Smooth muscle cell of the brain vasculature (primary cell): ENCODE measurements around the gene SLFN13.
"Not testable (repeated sequence)": the region's sequence is repeated elsewhere in the genome, so short reads cannot be mapped to it uniquely, and the experiment has no call there.

Experiments used
- DNase-seq: peaks from one replicate; pipeline ENCODE4 v3.0.0-alpha.2; 2012; ENCODE audit warnings: low read depth, low spot score

SLFN13 gene, protein sequence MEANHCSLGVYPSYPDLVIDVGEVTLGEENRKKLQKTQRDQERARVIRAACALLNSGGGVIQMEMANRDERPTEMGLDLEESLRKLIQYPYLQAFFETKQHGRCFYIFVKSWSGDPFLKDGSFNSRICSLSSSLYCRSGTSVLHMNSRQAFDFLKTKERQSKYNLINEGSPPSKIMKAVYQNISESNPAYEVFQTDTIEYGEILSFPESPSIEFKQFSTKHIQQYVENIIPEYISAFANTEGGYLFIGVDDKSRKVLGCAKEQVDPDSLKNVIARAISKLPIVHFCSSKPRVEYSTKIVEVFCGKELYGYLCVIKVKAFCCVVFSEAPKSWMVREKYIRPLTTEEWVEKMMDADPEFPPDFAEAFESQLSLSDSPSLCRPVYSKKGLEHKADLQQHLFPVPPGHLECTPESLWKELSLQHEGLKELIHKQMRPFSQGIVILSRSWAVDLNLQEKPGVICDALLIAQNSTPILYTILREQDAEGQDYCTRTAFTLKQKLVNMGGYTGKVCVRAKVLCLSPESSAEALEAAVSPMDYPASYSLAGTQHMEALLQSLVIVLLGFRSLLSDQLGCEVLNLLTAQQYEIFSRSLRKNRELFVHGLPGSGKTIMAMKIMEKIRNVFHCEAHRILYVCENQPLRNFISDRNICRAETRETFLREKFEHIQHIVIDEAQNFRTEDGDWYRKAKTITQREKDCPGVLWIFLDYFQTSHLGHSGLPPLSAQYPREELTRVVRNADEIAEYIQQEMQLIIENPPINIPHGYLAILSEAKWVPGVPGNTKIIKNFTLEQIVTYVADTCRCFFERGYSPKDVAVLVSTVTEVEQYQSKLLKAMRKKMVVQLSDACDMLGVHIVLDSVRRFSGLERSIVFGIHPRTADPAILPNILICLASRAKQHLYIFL

DNA sequence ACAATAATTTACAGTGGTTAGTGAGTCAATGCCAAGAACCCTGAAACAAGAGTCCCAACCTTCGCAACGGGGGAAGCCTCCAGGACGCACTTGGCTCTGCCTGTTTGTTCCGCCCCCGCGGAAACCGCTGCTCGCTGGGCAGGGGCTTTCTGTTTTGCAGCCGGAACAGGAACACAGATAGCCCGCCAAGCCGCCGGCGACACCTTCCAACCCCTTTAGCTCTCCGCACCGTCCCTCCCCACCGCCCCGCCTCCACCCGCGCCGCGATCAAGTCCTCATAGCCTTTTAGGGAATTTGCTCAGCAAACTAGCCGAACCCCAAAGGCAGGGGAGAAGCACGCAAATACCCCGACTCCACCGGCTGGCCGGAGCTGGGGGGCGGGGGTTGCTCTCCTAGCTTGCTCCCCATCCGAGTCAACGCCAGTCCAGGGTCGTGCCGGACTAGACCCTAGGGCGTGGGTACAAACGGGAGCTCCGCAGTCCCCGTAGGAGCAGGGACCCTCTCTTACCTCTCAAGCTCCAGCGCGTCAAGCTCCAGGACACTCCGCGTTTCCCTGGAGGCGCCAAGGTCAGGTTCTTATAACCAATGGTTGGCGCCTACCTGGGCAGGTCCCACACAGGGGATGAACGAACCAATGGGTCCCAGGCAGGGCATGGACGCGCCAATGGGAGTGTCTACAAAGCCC is at the start of gene SLFN13:
Gene SLFN13, minus strand, starts transcription at position 553 of the 685 bp plus-strand sequence. CDS start 3,086 bp downstream, outside the sequence.
- DNase-seq = no peak

DNA sequence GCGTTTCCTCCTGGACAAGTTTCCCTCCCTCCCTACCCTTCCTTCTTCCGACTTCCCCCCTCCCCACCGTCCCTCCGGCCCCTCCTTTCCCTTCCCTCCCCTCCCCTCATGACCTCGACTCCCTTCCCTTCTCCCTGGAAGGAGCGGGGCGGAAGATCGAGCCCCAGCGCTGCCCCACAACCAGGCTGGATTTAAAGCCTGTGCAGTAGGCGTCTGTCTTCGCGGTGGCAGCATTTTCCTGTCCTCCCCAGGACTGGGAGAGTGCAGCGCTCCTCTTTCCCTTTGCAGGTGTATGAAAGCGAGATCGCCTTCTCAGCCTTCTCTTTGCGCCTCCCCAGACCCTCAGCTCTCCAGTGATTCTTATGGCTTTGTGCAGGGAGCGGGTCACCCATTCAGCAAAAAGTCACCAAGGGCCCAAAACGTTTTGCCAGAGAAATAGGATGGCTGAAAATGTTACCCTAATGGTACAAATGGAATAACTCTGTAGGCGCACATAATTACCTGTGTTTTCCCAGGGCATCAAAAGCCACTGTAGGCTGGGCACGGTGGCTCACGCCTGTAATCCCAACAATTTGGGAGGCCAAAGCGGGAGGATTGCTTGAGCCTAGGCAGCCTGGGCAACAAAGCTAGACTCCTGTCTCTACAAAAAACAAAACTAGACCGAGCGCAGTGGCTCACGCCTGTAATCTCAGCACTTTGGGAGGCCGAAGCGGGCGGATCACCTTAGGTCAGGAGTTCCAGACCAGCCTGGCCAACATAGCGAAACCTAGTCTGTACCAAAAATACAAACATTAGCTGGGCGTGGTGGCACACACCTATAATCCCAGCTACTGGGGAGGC is 48.1 kb upstream of the SLFN13 start:
- no peak for DNase-seq

DNA sequence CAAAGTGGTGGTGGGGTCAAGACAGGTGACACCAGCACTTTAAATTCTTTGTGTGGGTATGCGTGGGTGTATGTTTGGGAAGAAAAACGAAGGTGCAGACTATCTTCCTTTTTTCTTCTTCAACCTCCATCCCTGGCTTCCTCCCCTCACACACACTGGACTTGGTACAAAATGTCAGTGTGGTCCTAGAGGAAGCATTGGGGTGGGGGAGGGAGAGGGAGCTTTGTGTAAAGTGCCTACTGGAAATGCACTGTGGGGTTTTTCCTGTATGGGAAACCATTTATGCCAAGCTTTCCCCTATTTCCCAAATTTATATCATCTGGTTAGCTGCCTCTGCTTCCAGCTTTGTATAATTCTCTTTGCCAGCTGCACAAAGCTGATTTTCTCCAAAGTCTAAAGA is 44.5 kb upstream of the SLFN13 start:
- DNase-seq = no peak

DNA sequence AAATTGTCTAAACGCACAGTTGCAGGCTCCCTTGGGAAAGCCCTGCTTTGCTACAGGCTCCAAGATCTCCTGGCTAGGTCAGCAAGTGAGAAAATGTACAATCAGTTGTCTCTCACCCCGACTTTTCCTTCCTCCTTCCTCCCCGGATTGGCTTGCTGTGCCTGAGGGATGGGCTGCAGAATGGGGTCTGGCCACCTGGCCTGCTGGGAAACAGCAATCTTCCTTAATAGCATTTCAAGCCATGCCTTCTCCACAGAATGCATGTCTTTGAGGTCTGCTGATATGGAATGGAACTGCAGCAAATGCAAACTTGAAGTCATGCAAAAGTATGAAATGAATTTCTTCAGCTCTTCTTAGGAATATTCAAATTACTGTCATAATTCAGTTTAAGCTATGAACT is 42.9 kb upstream of the SLFN13 start:
- no peak for DNase-seq

DNA sequence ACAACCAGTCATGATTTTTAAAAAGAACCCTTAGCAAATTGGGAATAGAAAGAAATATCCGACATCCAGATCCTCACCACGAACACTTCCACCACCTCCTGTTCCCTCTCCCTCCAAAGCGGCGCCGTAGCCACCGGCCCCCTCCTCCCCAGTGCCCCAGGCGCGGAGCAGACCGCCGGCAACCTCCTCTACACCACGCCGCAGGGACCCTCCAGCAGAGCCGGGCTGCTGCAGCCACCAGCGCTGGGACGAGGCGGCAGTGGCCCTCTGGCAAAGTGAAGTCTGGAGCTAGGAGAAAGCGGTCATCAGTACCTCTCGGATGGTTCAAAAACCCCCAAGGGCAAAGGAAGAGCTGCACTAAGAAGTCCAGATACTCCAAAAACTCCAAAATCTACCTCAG is 41.4 kb upstream of the SLFN13 start:
- DNase-seq = no peak

DNA sequence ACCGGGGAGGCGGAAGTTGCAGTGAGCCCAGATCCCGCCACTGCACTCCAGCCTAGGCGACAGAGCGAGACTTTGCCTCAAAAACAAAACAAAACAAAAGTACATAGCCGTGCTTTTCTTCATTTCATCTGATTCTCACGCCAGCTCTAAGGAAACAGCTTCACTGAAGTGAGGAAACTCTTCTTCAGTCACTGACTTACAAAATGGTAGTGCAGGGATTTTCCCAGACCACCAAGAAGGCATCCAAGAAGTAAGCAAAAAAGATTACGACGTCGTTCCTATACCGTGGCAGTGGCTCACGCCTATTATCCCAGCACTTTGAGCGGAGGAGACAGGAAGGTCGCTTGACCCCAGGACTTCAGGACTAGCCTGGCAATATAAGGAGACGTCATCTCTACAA is 40.4 kb upstream of the SLFN13 start:
- DNase-seq = no peak

DNA sequence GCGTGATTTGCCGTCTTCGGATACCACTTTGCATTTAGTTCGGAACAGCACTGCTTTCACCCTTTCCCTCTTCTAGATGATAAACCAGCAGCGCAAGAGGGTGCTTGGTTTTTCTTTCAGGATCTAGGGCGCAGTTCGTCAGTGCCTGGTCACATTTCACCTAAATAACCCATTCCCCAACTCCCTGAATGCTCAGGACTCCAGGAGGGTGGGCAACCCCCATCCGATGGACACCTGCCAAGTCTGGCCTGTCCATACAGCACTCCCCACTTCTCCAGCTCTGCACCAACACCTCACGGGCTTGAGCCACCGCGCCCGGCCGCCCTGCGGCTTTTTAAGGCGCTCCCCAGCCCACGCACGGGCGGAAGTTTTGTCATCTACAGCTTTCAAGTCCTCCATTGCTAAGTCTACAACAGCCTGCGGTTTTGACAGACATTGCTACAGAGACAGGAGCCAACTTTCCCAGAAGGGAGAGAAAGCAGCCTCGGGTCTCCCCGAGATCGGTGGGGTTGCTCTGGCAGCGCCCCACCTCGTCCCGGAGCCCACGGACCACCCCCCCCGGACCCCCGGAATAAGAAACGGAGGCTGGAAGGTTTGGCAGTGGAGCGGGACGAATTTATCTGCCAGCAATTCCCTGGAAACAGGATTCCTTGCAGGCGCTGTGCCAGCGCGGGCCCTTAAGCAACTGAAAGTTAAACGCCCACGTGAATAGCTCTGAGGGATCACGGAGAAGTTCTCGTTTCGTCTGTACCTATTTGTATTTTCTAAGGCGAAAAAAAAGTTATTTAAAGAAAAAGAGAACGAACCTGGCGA is 38.6 kb upstream of the SLFN13 start:
- DNase-seq = no peak

DNA sequence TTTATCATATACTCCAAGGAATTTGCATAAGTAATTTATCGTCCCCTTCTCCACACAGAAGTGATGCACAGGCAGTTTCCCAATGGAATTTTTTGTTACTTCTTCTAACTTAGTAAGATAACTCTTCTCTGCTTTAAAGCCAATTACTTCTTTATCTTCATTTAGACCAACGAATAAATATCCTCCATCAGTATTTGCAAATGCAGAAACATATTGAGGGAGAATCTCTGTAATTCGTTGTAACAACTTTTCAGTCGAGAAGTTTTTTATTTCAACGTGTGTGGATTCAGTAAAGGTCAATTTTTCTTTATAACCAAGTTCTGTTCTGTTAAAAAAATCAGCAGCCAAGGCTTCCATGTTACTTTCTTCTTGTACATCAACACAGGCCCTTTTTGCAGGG is 30.7 kb upstream of the SLFN13 start:
- no peak for DNase-seq

DNA sequence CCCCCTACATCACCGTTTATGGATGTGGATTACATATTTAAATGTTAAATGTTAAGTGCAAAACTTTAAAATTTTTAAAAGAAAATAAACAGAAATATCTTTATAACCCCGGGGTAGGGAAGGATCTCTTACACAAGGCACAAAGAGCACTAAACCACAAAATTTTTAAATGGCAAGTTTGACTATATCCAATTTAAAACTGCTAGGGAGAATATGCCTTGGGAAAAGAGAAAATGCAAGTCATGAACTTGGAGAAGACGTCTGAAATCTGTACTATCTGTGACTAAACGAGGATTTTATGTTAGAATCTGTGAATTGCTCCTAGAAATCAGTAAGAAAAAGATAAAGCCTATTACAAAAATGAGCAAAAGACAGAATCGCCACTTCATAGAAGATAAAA is 28.7 kb upstream of the SLFN13 start:
- DNase-seq = no peak

DNA sequence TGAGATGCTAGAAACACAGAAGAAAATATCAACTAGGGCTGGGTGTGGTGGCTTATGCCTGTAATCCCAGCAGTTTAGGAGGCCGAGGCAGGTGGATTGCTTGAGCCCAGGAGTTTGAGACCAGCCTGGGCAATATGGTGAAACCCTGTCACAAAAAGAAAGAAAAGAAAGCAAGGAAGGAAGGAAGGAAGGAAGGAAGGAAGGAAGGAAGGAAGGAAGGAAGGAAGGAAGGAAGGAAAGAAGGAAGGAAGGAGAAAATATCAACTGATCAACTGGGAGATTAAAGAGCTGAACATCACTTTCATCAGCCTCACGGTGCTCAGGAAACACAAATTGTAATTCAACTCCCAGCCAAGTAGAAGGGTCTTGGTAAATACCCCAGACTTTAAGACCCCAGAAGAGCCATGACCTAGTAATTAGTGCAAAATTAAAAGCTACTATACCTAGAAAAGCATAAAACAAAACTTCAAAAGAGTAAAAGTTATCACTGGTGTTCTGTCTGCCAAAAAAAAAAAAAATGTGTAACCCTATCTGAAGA is 27.8 kb upstream of the SLFN13 start:
- DNase-seq = no peak

DNA sequence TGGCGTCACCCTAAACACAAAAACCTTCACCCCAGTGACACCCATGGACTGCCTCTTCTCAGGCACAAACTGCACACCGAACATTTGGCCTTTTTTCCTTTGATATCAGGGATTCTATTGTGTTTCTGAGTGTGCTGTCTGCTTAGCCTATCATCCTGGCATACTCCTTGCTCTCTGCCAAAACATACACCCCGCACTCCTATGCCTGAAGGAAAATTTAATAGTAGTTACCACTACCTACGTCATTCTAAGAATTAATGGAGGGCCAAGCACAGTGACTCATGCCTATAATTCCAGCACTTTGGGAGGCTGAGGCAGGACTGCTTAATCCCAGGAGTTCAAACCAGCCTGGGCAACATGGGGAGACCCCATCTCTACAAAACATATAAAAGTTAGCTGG is 19.9 kb upstream of the SLFN13 start:
- no peak for DNase-seq

DNA sequence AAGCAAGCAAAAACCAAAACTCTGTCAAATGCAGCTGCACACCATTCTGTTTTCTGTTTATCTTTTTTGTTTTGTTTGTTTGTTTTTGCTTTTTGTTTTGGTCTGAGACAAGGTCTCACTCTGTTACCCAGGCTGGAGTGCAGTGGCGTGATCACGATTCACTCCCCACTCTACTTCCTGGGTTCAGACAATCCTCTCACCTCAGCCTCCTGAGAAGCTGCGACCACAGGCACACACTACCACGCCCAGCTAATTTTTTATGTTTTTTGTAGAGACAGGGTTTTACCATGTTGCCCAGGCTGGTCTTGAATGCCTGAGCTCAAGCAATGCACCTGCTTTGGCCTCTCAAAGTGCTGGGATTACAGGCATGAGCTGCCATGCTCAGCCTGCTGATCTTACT is 19.3 kb upstream of the SLFN13 start:
- no peak for DNase-seq

DNA sequence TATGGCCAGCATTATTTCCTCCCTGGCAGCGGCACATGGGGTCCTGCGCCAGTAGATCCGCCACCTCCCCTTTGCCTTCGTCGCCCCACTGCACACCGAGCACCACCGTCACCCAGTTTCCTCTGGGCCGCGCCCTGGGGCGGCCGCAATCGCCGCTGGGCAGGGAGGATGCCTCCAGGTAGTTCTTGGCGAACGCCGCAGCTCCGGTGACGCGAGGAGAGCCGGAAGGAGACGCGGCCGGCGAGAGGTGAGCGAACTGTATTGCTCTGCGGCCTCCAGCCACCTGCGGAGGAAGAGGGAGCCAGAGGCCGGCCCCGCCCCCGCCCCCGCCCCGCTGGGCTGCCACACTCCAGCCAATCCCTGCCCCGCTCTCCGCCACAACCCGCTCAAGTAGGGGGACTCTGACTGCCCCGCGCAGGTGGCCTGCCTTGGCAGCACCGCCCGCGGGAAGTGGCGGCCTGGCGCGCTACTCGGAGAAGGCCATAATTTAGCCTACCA is 11.8 kb upstream of the SLFN13 start:
- DNase-seq = no peak

DNA sequence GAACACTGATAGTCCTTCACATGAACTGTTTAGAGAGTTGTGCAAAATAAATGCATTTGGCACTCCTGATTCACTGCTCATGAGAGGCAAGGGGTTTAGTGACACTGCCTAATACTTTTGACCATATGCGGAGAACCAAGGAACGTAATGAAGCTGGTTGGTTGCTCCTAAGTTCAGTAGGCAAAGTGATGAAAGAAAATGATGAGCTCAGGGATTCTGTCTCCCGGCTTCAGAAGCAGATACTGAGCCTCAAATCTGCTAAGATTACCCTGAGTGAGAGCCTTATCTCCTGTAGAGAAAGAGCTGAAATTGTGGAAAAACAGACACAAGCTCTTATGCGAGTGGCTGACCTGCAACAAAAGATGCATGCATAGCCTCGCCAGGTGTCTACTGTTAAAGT is 5.5 kb upstream of the SLFN13 start:
- DNase-seq = not testable (repeated sequence)

DNA sequence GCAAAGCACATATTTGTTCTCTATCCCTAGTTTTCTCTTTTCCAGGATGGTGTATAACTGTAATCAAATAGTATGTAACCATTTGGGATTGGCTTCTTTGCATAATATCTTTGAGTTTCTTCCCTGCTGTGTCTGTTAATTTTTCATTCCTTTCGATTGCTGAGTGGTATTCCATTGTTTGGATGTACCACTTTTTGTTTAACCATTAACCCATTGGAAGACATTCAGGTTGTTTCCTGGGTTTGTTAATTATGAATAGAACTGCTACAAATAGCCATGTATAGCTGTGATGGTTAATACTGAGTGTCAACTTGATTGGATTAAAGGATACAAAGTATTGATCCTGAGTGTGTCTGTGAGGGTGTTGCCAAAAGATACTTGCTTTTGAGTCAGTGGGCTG is 4.6 kb upstream of the SLFN13 start:
- DNase-seq = no peak

DNA sequence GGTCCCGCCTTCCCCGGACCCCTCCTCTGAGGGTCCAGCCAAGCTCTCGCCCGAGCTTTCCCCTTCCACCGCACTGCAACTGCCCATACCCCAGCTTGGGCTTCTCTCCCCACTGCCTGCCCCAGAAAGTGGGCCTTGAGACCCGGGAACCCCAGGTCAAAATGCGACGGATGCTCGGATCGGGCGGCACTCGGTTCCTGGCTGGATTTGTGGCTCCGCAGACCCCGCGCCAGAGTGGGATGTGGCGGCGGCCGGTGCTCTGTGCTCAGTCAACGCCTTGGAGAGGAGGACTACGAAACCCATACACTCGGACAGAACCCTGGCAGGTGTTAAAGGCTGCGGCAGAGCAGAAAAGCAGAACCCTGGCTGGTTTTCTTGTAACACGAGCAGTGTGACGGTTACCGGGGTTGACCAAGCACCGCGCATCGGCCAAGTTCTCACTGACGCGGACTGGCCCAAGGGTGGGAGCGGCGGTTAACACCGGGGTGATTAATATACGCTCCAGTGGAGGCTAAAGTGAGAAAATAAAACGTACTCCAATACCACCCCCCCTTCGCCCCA is 885 bp upstream of the SLFN13 start:
- no peak for DNase-seq

DNA sequence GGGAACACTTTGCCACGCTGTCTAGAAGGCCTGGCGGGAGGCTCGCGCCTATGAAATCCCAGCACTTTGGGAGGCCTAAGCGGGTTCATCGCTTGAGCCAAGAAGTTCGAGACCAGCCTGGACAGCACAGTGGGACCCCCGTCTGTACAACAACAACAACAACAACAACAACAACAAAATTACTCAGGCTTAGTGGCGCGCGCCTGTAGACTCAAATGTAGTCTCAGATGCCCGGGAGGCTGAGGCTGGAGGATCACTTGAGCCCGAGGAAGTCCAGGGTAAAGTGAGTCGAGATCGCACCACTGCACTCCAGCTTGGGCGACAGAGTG is 297 bp upstream of the SLFN13 start:
- no peak for DNase-seq

DNA sequence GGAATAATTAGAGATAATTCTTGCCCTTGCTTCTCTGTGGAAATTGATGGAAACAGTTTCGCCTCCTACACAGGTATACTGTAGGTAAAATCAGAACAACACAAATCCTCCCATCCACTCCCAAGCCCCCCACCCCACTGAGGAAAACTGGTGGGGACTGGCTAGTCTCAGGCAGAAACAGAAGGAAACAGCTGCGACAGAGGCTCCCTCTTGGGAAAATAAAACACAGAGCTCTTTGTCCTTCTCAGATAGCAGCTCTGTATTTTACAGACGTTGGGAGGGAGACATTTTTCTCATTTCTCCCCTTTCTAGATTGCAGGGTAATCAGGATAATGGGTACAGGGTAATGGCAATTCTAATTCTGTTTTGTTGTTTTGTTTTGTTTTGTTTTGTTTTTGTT is 1.1 kb downstream of the SLFN13 start:
- DNase-seq = no peak

DNA sequence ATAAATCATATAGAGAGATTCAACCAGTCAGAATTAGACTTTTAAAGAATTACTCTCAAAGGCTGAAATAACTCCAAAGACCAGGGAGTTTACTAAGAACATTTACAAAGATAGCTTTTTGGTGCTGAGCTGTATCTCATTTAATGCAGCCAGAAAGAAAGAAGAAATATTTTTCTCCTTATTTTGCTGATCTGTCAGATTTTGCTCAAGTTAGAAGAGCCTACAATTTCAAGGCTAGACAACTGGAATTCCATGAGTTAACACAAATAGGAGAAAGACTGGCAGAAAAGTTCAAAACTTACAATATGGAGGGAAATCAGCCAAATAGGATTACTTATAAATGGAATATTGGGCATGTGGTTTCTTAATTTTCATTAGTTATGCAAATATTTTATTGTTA is 10.1 kb downstream of the SLFN13 start:
- DNase-seq = no peak
